Measurements from ENCODE around the gene BOK.
A peak's percentile ranks its signal among the peaks of the same experiment; 100 is the strongest.

Gene BOK

GRCh38 chr2:241615522-241616052 is 57.0 kb downstream of the BOK start:
- no peak overlapping the region for H3K4me3 ChIP-seq (ENCODE audit: low read depth in 1 of 2, low read length in 1 of 2)
- no peak overlapping the region for H3K27ac ChIP-seq
- H3K36me3 ChIP-seq, result no peaks in the 10 kb centered on the region
- peaks cover 8 to 11% of the 10 kb centered on the region in 2 experiments for H3K4me1 ChIP-seq (ENCODE audit: control insufficient read depth in 1 of 2, insufficient read depth in 1 of 2, low read depth in 1 of 2, low read length in 1 of 2)
- peaks cover 1% of the 10 kb centered on the region for H3K27me3 ChIP-seq
- H3K9me3 ChIP-seq, result no peaks in the 10 kb centered on the region
- TF ChIP-seq, protein P1, sequence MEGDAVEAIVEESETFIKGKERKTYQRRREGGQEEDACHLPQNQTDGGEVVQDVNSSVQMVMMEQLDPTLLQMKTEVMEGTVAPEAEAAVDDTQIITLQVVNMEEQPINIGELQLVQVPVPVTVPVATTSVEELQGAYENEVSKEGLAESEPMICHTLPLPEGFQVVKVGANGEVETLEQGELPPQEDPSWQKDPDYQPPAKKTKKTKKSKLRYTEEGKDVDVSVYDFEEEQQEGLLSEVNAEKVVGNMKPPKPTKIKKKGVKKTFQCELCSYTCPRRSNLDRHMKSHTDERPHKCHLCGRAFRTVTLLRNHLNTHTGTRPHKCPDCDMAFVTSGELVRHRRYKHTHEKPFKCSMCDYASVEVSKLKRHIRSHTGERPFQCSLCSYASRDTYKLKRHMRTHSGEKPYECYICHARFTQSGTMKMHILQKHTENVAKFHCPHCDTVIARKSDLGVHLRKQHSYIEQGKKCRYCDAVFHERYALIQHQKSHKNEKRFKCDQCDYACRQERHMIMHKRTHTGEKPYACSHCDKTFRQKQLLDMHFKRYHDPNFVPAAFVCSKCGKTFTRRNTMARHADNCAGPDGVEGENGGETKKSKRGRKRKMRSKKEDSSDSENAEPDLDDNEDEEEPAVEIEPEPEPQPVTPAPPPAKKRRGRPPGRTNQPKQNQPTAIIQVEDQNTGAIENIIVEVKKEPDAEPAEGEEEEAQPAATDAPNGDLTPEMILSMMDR (IDR thresholded peaks at IDR 0.05), result no peak

DNA sequence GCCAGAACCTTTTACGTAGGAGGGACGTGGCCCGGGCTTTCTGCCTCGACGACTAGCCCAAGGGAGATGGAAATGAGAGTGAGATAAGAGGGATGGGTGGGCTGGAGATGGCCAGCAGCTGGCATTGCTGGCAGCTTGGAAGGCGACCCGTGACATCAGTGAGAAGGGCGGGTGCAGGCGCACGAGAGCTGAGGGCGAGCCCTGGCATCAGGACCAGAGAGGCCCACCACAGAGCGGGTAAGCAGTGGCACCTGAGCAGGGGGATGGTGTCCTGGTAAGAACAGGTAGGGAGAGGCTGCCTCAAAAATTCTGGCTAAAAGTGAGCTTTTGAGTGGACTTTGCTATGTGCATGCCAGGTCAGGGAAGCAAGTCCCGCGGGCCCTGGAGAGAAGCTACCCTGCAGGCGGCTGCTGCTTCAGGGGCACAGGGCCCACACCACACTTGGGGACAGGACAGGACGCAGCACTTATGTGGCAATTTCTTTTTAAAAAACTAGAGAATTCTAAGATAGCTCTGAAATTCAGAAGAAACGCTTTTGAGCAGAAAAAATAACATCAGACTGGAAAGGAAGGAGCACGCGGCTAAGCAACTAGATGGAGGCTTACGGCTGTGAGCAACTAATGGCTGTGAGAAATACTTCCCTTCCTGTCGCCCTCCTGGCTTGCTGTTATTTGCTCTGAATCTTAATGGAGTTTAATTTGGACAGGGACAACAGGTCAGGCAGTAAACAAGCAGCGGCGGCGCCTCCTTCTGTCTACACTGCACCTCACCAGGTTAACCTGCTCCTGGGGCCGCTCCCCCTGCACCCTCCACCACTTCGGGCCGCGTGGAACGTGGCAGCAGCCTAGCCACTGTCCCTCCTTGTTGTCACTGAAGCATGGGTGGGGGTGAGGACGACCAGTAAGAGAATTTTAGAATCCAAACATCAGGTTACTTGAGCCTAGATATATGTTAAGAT is 57.9 kb downstream of the BOK start:
- H3K4me1 ChIP-seq (ENCODE audit: control insufficient read depth in 1 of 2, insufficient read depth in 1 of 2, low read depth in 1 of 2, low read length in 1 of 2), result peaks cover 8 to 11% of the 10 kb centered on the region in 2 experiments
- peak overlapping the region; percentile 64 to 65 for H3K4me3 ChIP-seq (ENCODE audit: low read depth in 1 of 2, low read length in 1 of 2)
- H3K27me3 ChIP-seq, result no peaks in the 10 kb centered on the region
- no peak overlapping the region for H3K27ac ChIP-seq
- TF ChIP-seq, protein P1 (IDR thresholded peaks at IDR 0.05), result no peak
- no peaks in the 10 kb centered on the region for H3K9me3 ChIP-seq
- no peaks in the 10 kb centered on the region for H3K36me3 ChIP-seq

GRCh38 chr2:241617431-241618154 is 59.0 kb downstream of the BOK start:
- TF ChIP-seq, protein P1 (IDR thresholded peaks at IDR 0.05), result no peak
- Histone ChIP-seq H3K4me3 (ENCODE audit: low read depth in 1 of 2, low read length in 1 of 2) (peak overlapping the region; percentile 64 to 65), H3K36me3 (no peaks in the 10 kb centered on the region), H3K27me3 (no peaks in the 10 kb centered on the region), H3K27ac (peak overlapping the region; percentile 47), H3K9me3 (no peaks in the 10 kb centered on the region), H3K4me1 (ENCODE audit: control insufficient read depth in 1 of 2, insufficient read depth in 1 of 2, low read depth in 1 of 2, low read length in 1 of 2) (peaks cover 8 to 11% of the 10 kb centered on the region in 2 experiments)

DNA sequence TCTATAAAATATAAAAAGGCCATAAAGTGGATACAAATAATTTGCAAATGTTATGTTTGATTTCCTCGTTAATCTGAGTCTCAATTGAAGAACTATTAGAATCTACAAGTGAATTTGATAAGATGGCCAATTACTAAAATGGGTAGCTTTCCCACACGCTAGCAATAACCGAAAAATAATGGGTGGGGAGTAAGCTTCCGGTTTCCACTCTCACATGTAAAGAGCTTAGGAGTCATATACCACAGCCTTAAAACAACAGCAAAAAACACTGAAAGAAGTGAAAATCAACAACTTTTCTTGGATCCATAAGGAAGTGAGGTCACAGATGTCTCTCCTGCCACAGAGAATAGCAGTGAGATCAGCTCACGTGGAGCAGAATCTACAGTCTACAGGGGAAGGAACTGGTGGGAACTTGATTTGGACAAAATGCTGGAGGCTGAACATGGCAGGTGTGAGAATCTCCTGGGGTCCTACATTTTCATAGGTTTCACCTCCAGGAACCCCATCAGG is 59.8 kb downstream of the BOK start:
- Histone ChIP-seq H3K27me3 (no peaks in the 10 kb centered on the region), H3K4me1 (ENCODE audit: control insufficient read depth in 1 of 2, insufficient read depth in 1 of 2, low read depth in 1 of 2, low read length in 1 of 2) (peaks cover 8 to 11% of the 10 kb centered on the region in 2 experiments), H3K9me3 (no peaks in the 10 kb centered on the region), H3K27ac (no peak overlapping the region), H3K36me3 (no peaks in the 10 kb centered on the region), H3K4me3 (ENCODE audit: low read depth in 1 of 2, low read length in 1 of 2) (no peak overlapping the region)
- TF ChIP-seq, protein P1 (IDR thresholded peaks at IDR 0.05), result no peak

- Histone ChIP-seq H3K4me1 (ENCODE audit: control insufficient read depth in 1 of 2, insufficient read depth in 1 of 2, low read depth in 1 of 2, low read length in 1 of 2) (peaks cover 8 to 11% of the 10 kb centered on the region in 2 experiments), H3K9me3 (no peaks in the 10 kb centered on the region), H3K27me3 (no peaks in the 10 kb centered on the region), H3K36me3 (no peaks in the 10 kb centered on the region), H3K27ac (no peak overlapping the region), H3K4me3 (ENCODE audit: low read depth in 1 of 2, low read length in 1 of 2) (no peak overlapping the region)
- TF ChIP-seq, protein P1 (IDR thresholded peaks at IDR 0.05), result no peak
Observed at GRCh38 chr2:241618829-241619228, 60.3 kb downstream of the BOK start.
